Stimulated activated CD8-positive, alpha-beta memory T cell treated with anti-CD3 and anti-CD28 coated beads, Interleukin-12 subunit alpha, Interleukin-12 subunit beta, amount 100 ng/mL, for 24 hours (primary cell): ENCODE results near the gene EXOC2.
"Not testable (repeated sequence)": the region's sequence is repeated elsewhere in the genome, so short reads cannot be mapped to it uniquely, and the experiment has no call there.

Experiments used
- DNase-seq: peaks from one replicate; pipeline ENCODE4 v3.0.0-alpha.2; 2020; ENCODE audit errors: extremely low read depth

The EXOC2 gene

DNA sequence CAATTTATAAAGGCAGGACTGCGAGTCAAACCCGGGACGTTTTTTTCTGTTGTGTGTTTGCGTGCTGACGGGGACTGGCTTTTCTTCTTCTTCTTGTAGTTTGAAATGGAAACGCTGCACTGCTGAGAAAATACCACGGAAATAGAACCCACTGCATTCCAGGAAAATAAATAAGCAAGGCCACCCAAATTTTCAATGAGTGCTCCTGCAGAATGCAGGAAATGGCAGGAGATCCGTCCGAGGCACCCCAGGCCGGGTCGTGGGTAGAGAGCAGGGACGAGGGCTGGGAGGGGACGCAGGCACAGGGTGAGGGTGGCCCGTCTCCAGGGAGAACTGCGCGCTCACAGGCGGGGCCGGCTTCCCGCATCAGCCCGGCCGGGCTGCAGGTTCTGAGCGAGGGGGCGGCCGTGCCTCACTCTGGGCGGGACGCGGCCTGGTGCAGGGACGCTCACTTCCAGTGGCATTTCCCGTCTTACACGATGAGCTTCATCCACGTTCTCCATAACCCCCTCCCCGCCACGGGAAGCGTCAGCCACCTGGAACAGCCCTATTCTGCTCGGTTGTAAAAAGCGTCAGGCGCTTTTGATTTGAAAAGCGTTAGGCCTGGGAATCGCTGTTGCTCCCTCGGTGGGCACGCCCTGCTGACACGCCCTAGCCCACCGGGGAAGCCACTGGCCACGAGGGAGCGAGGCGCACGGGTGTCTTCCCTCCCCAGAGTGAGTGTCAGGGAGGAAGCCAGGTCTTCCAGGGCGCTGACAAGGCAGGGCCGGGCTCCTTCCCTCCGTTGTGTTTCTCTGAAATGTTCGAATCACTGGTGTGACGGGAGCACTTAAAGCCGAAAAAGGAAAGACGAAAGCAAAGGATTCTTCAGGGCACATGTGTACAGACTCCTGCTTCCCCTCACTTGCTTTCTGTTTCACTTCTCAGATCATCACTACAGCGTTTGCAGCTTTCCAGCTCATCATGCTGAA lies 17.9 kb upstream of the EXOC2 start:
- DNase-seq = peak; percentile 9

DNA sequence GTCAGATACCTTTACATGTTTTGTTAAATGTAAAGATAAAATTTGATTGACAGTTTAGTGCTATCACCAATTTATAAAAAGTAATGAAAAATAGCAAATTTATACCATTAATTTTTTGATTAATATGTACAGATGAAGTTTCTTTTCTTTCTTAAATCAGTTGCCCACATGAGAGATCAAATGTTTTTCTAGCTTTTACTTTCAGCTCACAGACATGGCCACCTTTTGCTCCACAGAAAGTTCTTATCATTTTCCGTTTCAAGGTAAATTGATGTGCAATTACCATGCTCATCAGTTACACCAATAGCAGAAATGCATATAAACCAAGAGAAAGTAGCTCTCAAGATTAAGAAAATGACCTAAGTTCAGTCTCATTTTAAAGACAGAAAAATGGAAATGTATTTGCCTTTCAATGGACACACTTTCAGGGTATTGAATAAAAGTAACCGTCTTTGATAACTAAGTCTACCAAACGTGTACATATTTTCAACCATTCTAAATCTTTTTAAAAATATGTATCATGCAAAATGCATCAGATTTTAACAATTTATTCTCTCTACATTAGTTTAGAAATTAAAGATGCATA lies 16.6 kb upstream of the EXOC2 start:
- no peak for DNase-seq

DNA sequence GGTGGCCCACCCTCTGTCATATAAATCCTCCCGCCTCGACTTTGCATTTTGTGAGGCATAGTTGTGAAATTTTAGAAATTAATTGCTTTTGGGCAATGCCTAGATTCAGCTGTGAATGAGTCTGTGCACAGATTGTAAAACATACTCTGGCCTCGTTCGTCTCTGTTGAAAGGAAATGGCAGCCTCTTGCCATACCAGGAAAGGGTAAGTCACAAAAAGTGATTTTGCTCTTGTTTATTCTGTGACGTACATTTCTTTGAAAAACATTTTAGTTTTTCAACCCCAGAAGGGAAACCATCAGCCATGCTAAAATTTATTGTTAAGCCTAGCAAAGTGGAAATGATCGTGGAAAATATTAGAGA lies 15.3 kb upstream of the EXOC2 start:
- DNase-seq = no peak

DNA sequence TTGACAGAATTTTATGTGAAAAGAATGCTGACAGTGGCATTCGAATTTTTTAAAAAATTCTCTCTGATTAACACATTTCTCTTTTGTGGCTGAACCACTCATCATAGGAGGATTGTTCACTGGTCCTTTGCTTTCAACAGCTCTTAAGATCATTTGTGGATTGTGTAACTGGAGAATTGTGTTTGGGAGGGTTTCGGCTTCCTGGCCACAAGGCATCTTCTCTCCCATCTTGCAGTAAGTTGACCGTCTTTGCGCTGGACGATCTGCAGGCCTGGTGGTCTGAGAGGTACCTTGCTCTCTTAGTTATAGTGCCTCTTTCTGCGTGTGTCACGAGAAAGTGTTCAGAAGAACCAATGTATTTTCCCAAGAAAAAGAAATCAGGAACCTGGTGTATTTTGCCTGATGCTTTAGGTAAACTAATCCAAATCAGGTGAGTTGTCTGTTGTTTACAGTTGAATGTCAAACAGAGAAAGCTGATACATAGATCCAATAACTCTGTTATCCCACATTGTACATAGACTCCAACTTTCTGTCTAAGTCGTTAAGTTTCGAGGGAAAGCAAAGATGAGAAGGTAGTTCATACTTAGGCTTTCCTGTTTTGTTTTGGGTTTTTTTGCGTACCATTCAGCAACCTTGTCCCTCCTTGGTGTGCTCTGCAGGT lies 14.8 kb upstream of the EXOC2 start:
- DNase-seq = no peak

DNA sequence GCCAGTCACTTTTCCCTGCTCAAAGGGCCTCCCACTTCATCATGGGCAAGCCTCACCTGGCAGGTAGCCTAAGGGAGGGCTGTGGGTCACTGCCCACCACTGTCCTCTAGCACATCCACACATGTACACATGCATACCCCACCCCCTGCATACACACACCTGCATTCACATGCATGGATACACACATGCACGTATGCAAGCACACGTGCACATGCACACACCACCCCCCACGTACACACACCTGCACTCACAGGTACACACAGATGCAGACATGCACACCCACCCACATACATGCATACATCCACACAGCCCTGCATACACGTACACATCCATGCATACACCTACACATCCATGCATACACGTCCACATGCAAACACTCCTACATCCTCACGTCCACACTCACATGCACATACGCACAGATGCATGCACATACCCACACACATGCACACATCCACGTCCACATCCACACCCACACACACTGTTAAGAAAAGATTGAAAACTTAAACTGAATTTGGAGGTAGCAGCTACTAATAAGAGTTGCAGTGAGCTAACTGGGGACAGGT lies 14.0 kb upstream of the EXOC2 start:
- no peak for DNase-seq

DNA sequence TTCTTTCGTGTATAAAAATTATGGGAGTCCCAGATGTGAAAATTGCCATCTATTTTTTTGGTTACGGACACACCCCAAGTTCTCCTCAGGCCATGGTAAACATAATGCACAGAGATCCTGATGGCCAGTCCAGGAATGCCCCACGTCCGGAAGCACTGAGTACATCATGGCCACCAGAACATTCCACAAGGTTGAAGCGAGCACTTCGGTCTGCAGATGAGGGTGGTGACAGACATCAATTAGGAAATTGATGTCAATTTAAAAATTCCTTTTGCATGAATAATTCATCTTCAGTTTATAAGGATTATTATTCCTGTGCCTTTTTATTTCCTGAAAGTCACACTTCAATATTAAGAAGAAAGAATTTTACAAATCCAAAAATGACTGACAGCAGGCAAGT lies 13.2 kb upstream of the EXOC2 start:
- no peak for DNase-seq

DNA sequence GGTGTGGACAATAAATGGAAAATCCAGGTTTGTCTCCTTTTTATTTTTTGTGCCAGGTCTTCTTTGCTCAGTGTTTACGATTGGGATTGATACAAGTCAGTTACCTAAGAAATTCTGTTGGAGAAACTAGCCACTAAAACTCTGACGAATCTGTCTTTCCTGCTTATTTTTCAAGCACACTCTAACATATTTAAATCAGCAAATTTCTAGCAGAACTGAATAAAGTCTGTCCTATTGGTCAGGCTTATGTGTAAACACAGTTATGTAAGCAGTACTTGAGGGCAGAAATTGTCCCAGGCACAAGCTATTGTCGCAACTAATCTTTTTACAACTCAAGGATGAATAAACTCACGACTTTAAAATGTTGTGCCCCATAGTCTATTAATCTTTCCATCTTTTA lies 12.1 kb upstream of the EXOC2 start:
- no peak for DNase-seq

DNA sequence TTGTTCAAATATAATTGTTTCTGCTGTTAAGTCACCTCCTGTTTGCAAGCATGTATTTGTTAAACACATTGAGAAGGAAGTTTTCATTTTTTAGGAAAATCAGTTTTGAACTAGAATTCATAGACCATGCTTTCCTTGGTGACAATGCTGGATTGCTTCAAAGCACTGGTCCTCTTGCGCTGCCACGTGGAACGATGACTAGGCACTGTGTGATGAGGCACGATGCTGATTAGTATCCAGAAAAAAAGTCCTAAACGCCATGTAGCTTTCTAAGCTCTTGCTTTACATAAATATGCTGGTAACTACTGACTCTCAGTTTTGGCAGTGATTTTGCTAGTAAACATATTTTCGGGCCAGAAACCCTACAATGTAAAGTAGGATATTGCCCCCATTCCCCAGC lies 11.1 kb upstream of the EXOC2 start:
- no peak for DNase-seq

DNA sequence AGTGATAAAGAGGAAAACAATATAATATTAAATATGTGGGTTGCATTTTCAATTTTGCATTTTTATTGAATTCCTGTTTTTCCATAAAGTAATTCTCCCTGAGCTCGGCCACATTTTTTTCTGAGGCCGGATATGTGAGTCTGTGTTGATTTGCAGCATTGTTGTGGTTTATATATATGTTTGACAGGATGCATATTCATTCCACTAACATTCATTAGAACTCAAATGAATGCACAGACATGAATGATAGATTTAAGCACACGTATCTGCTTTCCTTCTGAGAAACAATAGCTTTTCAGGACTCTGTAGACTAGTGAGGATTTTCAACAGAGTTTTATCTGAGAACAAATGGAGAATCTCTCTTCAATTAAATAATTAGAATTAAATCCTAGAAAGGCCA lies 10.6 kb upstream of the EXOC2 start:
- no peak for DNase-seq

DNA sequence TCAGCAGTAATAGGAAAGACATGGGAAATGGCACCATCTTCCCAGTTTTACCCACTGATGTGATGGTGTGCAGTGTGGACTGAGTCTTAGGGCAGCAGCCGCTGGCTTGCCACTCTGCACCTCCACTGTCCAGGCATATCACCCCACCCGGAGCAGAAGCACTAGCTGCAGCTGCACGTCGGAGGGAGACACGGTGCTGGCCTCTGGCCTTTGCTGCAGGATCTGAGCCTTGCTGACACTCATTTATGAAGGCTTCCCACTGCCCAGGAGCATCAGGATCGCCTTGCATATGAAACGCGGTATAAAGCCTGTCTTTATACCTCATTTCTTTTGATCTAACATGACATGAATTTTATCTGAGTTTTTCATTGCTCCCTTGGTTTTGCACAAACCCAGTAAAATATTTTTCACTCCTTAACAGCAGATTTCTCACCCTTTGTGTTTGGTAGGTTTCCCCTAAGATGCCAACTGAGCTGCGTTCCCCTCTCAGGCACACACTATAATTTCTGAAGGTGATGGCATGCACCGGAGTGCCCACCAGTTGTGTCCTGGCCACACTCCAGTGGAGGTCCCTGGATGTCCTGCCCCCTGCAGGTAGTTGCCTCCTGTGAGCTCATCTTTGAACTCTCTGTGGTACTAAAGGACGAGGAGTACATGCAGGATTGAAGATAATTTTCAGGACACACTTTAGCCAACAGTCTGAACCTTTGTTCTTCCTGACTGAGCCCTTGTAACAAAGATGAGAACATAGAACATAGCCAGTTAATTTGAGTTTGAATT lies 9.0 kb upstream of the EXOC2 start:
- DNase-seq = no peak

DNA sequence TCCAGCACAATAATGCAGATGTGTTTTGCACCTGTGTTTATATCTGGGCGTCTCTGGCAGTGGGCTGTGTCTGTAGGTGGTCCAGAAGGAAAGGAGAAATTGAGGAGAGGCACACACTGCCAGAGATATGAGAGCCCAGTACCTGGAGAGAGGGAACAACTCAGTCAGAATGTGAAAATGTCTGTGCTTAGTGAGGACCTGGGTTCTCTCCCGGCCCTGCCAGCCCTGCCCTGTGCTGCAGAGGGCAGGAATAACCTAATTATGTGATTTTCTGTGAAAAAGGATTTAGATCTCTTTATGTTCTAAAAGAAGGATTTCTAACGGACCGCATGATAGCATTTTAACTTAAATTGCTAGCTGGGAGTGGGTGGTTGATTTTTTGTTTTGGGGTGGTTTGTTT lies 8.3 kb upstream of the EXOC2 start:
- no peak for DNase-seq

DNA sequence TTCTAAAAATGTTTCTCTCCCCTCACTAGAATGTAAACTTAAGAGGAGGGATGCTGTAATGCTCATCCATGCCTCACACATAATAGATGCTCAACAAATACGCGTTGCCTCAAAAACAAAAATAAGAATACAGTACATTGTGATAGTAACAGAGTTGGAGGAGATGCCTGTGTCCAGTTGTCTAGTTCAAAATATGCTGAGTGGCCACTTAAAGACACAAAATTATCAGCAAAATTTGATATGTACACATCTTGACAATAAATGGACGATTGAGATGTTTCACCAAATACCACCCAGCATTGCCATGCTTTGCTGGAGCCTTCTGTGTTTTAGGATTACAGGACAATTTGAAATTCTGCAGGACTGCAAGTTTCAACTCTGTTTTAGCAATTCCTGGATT lies 7.6 kb upstream of the EXOC2 start:
- DNase-seq = no peak

DNA sequence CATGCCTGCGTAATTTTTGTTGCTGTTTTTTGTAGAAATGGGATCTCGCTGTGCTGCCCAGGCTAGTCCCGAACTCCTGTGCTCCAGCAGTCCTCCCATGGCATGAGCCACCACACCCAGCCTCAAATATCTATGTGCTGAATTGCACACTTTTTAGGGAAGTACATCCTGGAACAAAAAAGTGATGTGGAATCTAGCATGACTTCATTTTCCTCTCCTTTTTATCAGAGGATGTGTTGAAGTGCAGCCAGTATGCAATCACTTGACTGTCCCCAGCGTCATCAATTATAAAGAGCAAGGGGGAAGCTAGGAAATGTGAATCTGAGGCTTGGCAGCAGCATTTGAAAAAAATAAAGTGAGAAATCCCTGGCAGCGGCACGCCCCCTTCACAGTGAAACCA lies 6.4 kb upstream of the EXOC2 start:
- DNase-seq = no peak

DNA sequence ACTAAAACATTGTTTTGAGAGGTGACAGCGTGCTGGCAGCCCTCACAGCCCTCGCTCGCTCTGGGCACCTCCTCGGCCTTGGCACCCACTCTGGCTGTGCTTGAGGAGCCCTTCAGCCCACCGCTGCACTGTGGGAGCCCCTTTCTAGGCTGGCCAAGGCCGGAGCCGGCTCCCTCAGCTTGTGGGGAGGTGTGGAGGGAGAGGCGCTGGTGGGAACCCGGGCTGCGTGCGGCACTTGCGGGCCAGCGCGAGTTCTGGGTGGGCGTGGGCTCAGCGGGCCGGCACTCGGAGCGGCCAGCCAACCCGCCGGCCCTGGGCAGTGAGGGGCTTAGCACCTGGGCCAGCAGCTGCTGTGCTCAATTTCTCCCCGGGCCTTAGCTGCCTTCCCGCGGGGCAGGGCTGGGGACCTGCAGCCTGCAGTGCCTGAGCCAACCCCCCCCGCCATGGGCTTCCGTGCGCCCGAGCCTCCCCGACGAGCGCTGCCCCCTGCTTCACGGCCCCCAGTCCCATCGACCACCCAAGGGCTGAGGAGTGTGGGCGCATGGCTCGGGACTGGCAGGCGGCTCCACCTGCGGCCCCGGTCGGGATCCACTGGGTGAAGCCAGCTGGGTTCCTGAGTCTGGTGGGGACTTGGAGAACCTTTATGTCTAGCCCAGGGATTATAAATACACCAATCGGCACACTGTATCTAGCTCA lies 1.6 kb upstream of the EXOC2 start:
- not testable (repeated sequence) for DNase-seq

DNA sequence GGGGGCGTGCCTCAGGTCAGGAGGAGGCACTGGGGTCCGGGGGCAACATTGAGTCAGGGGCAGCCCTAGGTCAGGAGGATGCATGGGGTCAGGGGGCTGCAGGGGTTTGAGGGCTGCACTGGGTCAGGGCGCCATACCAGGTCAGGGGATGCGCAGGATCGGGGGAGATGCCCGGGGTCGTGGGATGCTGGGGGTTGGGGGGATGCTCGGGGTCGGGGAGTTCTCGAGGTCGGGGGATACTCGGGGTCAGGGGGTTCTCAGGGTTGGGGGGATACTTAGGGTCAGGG lies 727 bp upstream of the EXOC2 start:
- no peak for DNase-seq

DNA sequence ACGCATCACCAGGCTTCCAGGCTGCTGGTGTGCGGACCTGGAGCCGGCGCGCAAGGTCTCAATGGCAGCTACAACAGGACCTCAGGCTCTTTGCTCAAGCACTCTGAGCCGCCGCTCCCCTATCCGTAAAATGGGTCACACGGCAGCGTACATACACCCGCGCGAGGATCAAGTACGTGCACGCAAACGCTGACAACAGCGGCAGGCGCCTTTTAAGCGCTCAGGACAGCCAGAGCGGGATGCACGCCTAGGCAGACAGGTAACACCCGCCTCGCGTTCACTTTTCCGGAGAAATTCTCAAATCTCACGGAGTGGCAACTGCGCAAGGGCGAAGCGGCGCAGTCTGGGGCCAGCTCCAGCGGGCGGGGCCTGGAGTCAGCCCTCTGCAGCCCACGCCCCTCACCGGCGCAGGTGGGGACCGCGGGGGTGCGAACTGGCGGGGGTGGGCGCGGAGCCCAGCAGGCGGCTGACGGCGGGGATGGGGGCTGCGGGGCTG lies 535 bp downstream of the EXOC2 start:
- DNase-seq = peak; percentile 42

DNA sequence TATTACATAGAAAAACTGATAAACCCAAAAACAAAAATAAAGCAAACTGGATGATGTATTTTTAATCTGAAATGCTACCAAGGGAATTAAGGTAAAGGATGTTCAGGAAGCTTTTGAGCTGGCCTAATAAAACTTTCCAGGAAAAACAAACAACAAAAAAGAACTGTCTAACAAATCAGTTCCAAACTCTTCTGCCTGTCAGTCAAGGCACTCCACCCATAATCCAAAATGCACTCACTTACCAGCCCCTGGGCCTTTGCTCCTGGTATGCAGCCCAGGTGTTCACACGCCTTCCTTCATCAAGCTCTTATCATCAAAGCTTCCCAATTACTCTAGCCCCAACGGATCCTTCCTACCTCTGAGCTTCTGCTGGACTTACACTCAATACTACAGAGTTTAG lies 3.7 kb downstream of the EXOC2 start:
- no peak for DNase-seq

DNA sequence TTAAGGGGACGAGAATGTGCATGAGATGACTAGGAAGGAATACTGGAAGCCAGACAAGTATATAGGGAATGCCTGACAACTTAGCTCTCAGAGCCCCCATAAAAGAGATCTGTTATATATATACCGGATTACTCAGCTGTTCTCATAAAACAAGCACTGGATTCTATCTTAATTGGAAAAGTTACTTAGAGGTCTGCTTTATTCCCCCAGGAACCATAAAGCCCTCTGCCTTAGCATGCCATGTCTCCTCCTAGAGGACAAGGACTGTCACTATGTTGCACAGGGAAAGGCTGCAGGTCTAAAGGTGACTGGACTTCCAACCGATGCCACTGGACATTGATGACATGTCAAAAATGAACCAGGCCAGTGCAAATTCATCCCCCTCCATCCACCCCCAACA lies 6.4 kb downstream of the EXOC2 start:
- DNase-seq = no peak

DNA sequence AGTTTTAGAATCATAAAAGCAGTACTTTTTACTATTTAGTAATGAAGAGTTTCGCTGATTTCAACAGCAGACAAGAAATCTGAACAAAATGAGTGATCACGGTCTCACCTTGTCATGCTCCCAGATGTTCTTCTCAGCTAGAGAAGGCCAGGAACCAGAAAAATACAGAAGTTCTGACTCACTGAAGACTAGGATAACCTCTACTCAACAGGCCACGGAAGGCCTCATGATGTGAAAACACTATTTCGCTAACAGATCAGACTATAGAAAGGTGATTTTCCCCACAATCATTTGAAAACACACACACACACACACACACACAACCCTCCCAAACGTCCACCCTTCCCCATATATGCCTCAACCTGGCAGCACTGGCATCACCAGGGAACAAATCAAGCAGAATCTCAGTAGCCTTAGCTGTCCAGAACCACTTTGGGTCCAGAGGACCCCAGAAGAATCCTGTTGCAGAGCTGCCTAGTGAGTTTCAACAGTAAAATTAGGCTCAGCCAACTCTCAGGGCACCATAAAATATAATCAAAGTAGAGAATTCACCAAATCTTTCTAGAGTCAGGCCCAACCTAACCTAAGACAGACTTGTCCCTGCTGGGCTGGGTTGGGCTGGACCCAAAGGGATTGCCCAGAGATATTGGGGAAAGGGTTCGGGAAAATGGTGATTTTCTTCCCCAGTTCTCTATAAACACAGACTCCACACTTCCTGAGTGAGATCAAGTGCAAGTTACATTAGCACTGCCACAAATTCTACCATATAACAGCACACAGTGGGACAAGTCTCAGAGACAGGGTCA lies 7.9 kb downstream of the EXOC2 start:
- no peak for DNase-seq

DNA sequence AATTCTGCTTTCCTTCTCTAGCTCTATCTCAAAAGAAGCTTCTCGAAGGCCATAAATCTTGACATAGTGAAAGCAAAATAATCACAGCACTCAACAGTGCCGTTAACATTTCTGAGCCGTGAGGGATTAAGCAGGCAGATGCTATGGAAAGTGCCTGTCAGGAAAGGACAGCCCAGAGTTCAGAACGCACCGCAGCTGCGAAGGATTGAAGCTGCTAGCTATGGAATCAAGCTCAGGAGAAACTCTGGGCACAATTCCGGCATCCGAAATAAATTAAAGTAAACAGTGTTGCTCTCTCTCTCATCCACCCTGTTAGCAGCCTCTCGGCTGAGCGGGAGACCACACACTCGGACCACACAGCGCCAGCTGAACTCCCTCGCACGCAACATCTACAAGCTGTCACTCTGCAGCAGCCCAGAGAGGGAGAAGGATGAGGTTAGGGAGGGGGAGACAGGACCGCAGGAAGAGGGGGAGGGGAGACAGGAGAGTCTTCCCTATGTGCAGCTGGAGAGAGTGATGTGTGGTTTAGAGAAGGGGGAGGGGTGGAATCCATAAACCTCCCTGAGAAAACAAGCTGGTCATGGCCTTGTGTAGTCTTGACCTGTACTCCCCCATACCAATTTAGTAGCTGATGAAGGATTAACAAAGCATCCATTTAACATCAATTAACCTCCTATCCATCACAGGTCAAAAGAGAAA lies 9.0 kb downstream of the EXOC2 start:
- DNase-seq = no peak
